Esophagus muscularis mucosa (tissue), 4 donors: ENCODE results near the gene MYH10. TPM values are rescaled to one million over a fixed set of nuclear protein-coding genes. Genes with fewer than 3 reads are reported as not detected.

ENCODE experiments used
- DNase-seq: peaks from one replicate; pipeline ENCODE4 v3.0.0-alpha.2; 2017; ENCODE audit errors: extremely low spot score
- H3K27ac ChIP-seq, 4 donors: fragments of 200-600 bp; sonication (generic); replicated peaks in 1 of 4; 1 replicate in 3 of 4; 2 replicates in 1 of 4; pipeline ENCODE4 v1.5.1; 2016 to 2019; ENCODE audit warnings: mild to moderate bottlenecking in 1 of 4
- H3K27me3 ChIP-seq, 4 donors: fragments of 200-600 bp; sonication (generic); one replicate each; pipeline versions ENCODE4 v1.5.1 to v1.6.0; 2016 to 2019
- H3K36me3 ChIP-seq, 4 donors: fragments of 200-600 bp; sonication (generic); one replicate each; pipeline ENCODE4 v1.5.1; 2016 to 2019
- H3K4me1 ChIP-seq, 4 donors: fragments of 200-600 bp; sonication (generic); one replicate each; pipeline ENCODE4 v1.5.1; 2016 to 2019
- H3K4me3 ChIP-seq, 4 donors: fragments of 200-600 bp; sonication (generic); 1 replicate in 2 of 4; 2 replicates in 2 of 4; pipeline ENCODE4 v1.5.1; 2016 to 2019; ENCODE audit warnings: mild to moderate bottlenecking in 4 of 4, moderate library complexity in 1 of 4
- H3K9me3 ChIP-seq, 4 donors: fragments of 200-600 bp; sonication (generic); 1 replicate in 3 of 4; 2 replicates in 1 of 4; pipeline ENCODE4 v1.5.1; 2016 to 2019
- EP300 ChIP-seq: sonication (generic); formaldehyde crosslinking; IDR thresholded peaks from one replicate; pipeline ENCODE4 v1.6.1; 2017; ENCODE audit warnings: antibody characterized with exemption
- POLR2A ChIP-seq: fragments of 450-650 bp; IDR thresholded peaks from one replicate; pipeline ENCODE4 v1.6.1; 2017; ENCODE audit warnings: antibody characterized with exemption, moderate library complexity, mild to moderate bottlenecking, low read depth
- POLR2AphosphoS5 ChIP-seq, 2 donors: sonication (generic); formaldehyde crosslinking; IDR thresholded peaks; one replicate each; pipeline ENCODE4 v1.6.1; 2017; ENCODE audit warnings: antibody characterized with exemption in 2 of 2
- WGBS: methylation state at CpG from one replicate; pipeline ENCODE4 v1.1.5; 2018; 5-methylcytosine and 5-hydroxymethylcytosine counted together
- intact Hi-C: fragments of 100-400 bp; cut with DNase I; formaldehyde crosslinking; loops from one replicate; pipeline ENCODE4 v1.15.1; 2023
- small RNA-seq, 3 donors: library from RNA; depleted of rRNA; stranded (forward); fragments of <200 nt; gene quantifications; one replicate each; pipeline ENCODE3, GENCODE V24; 2016
- total RNA-seq, 4 donors: library from RNA; depleted of rRNA; stranded (reverse); fragments of >200 nt; gene quantifications; one replicate each; pipeline versions ENCODE4 v1.1.0 to v1.2.1, GENCODE V29; 2016
- TF ChIP-seq, protein P1 (sequence below), 3 experiments: fragments of 200-600 bp in 2 of 3; fragments of 450-650 bp in 1 of 3; sonication (generic) in 2 of 3; IDR thresholded peaks; one replicate each; pipeline ENCODE4 v1.5.1; 2017 to 2019; ENCODE audit warnings: antibody characterized with exemption in 3 of 3, mild to moderate bottlenecking in 2 of 3, moderate library complexity in 1 of 3

MYH10 gene
- total RNA-seq, 4 donors from 2014 or later, result 18.9 to 42.0 (median 29.3) TPM

DNA sequence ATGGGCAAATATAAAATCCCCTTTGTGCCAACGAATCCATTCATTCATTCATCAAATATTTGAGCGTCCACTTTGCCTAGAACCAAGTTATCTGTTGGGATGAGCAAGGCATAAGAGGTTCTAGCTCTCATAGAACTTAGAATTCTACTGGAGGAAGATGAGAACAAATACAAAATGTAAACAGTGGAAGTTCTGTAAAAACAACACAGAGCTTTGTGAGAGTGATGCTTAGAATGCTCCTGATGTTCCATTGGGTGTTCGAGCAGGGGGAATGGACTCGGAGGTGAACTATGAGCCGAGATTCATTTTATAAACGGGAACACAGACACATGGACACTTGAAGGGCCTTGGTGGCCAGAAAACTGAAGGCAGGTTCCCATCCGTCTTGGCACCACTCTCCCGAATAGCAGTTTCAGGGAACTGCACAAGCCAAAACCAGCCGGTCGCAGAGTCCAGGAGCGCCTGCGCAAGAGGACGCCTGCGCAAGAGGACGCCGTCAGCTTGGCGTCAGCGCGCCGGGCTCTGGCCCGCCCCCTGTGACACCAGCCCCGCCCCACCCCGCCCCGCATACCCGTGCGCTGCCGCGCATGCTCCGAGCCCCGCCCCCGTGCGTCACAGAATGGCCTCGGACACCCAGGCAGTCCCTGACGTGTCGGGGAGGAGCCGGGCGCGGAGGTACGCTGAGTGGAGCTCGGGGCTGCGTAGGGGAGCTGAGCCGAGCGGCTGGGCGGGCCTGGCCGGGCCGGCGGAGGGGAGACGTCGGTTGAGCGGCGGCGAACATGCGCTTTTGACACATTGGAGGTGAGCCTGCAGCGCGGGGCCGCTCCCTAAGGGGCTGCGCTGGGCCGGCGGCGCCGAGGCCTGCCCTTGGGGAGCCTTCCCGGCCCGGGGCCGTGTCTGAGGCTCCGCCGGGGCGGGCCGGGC, 195.0 kb downstream of the MYH10 start, which contains the start of gene NDEL1:
Gene NDEL1, plus strand, starts transcription at position 640 of the 924 bp plus-strand sequence. CDS start 8,388 bp downstream, outside the sequence.
- peaks cover 29 to 45% (median 37%) of the 10 kb centered on the region in 4 donors for H3K4me1 ChIP-seq
- peak; percentile 99 for DNase-seq

DNA sequence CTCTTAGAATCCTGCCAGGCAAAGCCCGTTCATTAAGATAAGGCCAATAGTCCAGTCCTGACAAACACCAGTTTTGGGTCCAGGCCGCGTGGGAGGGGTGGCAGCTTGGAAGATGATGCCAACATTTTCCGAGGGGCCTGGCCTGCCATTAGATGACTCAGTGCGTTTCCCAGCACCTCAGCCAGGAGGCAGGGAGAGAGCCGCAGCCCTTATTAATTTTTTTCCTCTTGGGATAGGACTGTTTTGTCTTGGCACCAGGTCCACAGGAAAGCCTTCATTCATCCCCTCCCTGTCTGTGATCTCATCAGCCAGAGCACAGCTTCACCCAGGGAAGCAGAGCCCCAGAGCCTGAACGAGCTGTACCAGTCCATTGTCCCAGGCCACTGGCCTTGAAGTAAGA, 199.6 kb downstream of the MYH10 start:
- H3K9me3 ChIP-seq, result no peaks in the 10 kb centered on the region
- H3K27me3 ChIP-seq, result no peaks in the 10 kb centered on the region
- H3K27ac ChIP-seq, result peak overlapping the region; percentile 27 to 60 (median 52)
- TF ChIP-seq POLR2A (no peak), EP300 (no peak), POLR2AphosphoS5 (IDR thresholded peaks at IDR 0.05) (peak; percentile 32 to 47)
- TF ChIP-seq, protein P1, sequence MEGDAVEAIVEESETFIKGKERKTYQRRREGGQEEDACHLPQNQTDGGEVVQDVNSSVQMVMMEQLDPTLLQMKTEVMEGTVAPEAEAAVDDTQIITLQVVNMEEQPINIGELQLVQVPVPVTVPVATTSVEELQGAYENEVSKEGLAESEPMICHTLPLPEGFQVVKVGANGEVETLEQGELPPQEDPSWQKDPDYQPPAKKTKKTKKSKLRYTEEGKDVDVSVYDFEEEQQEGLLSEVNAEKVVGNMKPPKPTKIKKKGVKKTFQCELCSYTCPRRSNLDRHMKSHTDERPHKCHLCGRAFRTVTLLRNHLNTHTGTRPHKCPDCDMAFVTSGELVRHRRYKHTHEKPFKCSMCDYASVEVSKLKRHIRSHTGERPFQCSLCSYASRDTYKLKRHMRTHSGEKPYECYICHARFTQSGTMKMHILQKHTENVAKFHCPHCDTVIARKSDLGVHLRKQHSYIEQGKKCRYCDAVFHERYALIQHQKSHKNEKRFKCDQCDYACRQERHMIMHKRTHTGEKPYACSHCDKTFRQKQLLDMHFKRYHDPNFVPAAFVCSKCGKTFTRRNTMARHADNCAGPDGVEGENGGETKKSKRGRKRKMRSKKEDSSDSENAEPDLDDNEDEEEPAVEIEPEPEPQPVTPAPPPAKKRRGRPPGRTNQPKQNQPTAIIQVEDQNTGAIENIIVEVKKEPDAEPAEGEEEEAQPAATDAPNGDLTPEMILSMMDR (IDR thresholded peaks at IDR 0.05), result no peak
- no peaks in the 10 kb centered on the region for H3K36me3 ChIP-seq
- H3K4me1 ChIP-seq, result peaks cover 7 to 19% (median 12%) of the 10 kb centered on the region in 4 donors
- H3K4me3 ChIP-seq, result no peak overlapping the region
- intact Hi-C loops, result no loop called here
- no peak for DNase-seq
- WGBS, result 32% methylated on average over 7 of the region's 7 CpGs

More for the DNA sequence above, 195.0 kb downstream of the MYH10 start, which contains the start of gene NDEL1:
- no peaks in the 10 kb centered on the region for H3K27me3 ChIP-seq
- TF ChIP-seq EP300, result no peak
- peak; percentile 100 for TF ChIP-seq POLR2AphosphoS5 (IDR thresholded peaks at IDR 0.05)
- TF ChIP-seq, protein P1 (IDR thresholded peaks at IDR 0.05), result no peak
- TF ChIP-seq POLR2A, result peak; percentile 98
- H3K4me3 ChIP-seq, result peak within 1 kb of the TSS; percentile 86 to 98 (median 96)
- peaks cover 0 to 19% (median 9%) of the 10 kb centered on the region in 4 donors for H3K36me3 ChIP-seq
- WGBS, result 12% methylated on average over 10 of the region's 68 CpGs
- intact Hi-C loops, result no loop called here
- H3K27ac ChIP-seq, result peak within 1 kb of the TSS; percentile 100
- H3K9me3 ChIP-seq, result no peaks in the 10 kb centered on the region

DNA sequence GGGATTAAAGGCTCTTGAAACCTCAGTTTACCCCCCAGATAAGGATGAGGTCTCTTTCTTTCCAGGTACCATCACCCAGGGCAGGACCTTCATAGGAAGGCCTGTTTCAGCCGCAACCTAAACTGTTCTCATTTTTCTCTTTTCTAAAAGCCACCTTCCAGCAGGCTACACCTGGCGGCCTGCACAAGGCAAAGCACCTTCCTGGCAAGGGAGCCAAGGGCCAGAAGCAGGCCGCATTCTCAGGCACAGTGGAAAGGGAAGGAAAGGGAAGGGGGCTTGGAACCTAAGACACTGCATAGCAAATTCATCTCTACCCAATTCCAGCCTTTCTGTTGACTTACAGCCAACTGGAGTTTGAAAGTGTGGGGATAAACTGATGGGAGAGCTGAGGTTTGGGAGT, 203.7 kb downstream of the MYH10 start:
- intact Hi-C loops, result no loop called here
- Histone ChIP-seq H3K27ac (no peak overlapping the region), H3K4me1 (peaks cover 7 to 14% (median 9%) of the 10 kb centered on the region in 4 donors), H3K36me3 (no peaks in the 10 kb centered on the region), H3K9me3 (no peaks in the 10 kb centered on the region), H3K27me3 (no peaks in the 10 kb centered on the region), H3K4me3 (no peak overlapping the region)
- no peak for TF ChIP-seq POLR2AphosphoS5 (IDR thresholded peaks at IDR 0.05)
- TF ChIP-seq, protein P1 (IDR thresholded peaks at IDR 0.05), result no peak
- TF ChIP-seq POLR2A, result no peak
- no peak for TF ChIP-seq EP300
- 91% methylated on average over 3 of the region's 3 CpGs for WGBS
- no peak for DNase-seq

DNA sequence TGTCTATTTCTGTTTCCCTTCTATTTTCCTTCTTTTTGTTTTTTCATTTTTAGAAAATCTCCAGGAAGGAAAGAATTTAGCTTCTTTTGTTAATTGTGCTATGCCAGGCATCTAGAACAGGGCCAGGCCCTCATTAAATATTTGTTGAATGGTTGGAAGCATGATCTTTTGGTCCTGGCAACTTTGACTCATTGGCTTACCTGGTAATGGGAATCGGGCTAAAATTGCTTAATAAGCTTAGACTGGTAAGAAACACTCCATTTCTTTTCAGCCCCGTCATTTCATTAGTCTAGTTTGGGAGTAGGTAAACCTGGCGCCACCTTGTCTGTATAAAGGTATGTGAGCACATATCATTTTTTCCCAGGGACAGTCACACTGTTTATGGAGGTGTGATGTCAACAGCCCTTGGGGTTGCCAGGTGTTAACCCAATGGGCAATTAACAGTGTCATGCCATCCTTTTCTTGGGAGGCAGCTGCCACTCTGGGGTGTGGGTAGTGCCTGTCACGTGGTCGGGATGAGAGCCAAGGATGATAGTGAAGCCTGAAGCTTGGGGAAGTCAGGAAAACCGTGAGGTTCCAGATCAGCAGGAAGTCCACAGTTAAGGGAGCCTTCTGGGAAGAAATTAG, 204.3 kb downstream of the MYH10 start:
- Histone ChIP-seq H3K36me3 (no peaks in the 10 kb centered on the region), H3K4me1 (peaks cover 4 to 9% (median 7%) of the 10 kb centered on the region in 4 donors), H3K27me3 (no peaks in the 10 kb centered on the region), H3K27ac (no peak overlapping the region), H3K4me3 (no peak overlapping the region), H3K9me3 (no peaks in the 10 kb centered on the region)
- 73% methylated on average over 6 of the region's 6 CpGs for whole genome bisulfite sequencing
- DNase-seq, result no peak
- TF ChIP-seq EP300, result no peak
- no peak for TF ChIP-seq POLR2AphosphoS5 (IDR thresholded peaks at IDR 0.05)
- no peak for TF ChIP-seq POLR2A
- TF ChIP-seq, protein P1 (IDR thresholded peaks at IDR 0.05), result no peak
- intact Hi-C loops, result no loop called here

Small RNA genes lying within 50 kb of the gene (small RNA-seq; reads per million reads assigned to genes)
- gene RNU7-43P, result 0 reads per million in 3 donors

Other genes starting within 250 kb of the MYH10 start
- gene RPL26, start 247.5 kb downstream of the MYH10 start, total RNA-seq, result 1,000 to 10,000 TPM; 1,511 to 3,942 (median 2,863) TPM
- gene RNF222, start 232.9 kb downstream of the MYH10 start, total RNA-seq, result under 1 TPM in 1 of 4 donors, not detected in 3; 0.42 TPM
- gene NDEL1, start 194.8 kb downstream of the MYH10 start, total RNA-seq, result 10 to 100 TPM; 48.2 to 80.8 (median 55.5) TPM
- not detected for gene CCDC42, start 114.1 kb upstream of the MYH10 start, total RNA-seq
- gene SPDYE4, start 127.8 kb upstream of the MYH10 start, total RNA-seq, result not detected
- gene MFSD6L, start 168.6 kb upstream of the MYH10 start, total RNA-seq, result under 1 TPM in 2 of 4 donors, not detected in 2; 0.17 to 0.33 TPM
- gene PIK3R6, start 236.9 kb upstream of the MYH10 start, total RNA-seq, result 1 to 10 TPM in 3 of 4 donors, under 1 TPM in 1; 0.52 to 3.3 (median 1.8) TPM